Stomach smooth muscle (tissue), 2 donors: Measurements from ENCODE around the gene NPFF.

Experiments
- H3K27ac ChIP-seq: one replicate; pipeline ENCODE4 v1.7.0; 2013; ENCODE audit warnings: mild to moderate bottlenecking, low read length, inconsistent platforms
- H3K27me3 ChIP-seq, 2 donors: one replicate each; pipeline ENCODE4 v1.7.0; 2013; ENCODE audit warnings: low read length in 2 of 2; ENCODE audit not compliant: insufficient read depth in 2 of 2, control insufficient read depth in 1 of 2
- H3K36me3 ChIP-seq, 2 donors: one replicate each; pipeline ENCODE4 v1.7.0; 2013; ENCODE audit warnings: low read length in 2 of 2; ENCODE audit not compliant: control insufficient read depth in 2 of 2, insufficient read depth in 2 of 2
- H3K4me1 ChIP-seq: one replicate; pipeline ENCODE4 v1.7.0; 2013; ENCODE audit warnings: low read length; ENCODE audit not compliant: control insufficient read depth, insufficient read depth
- H3K4me3 ChIP-seq, 2 donors: one replicate each; pipeline ENCODE4 v1.7.0; 2013; ENCODE audit warnings: low read length in 2 of 2
- H3K9ac ChIP-seq, 2 donors: one replicate each; pipeline ENCODE4 v1.7.0; 2013; ENCODE audit warnings: low read length in 2 of 2, mild to moderate bottlenecking in 1 of 2
- H3K9me3 ChIP-seq, 2 donors: one replicate each; pipeline ENCODE4 v1.7.0; 2013; ENCODE audit warnings: low read length in 2 of 2; ENCODE audit not compliant: control insufficient read depth in 2 of 2
- donor health status: healthy.
- donor health status: Pancreatic carcinoma.

The NPFF gene

GRCh38 chr12:53474077-53474476, 33.2 kb downstream of the NPFF start:
- H3K9ac ChIP-seq, result no peak overlapping the region

DNA sequence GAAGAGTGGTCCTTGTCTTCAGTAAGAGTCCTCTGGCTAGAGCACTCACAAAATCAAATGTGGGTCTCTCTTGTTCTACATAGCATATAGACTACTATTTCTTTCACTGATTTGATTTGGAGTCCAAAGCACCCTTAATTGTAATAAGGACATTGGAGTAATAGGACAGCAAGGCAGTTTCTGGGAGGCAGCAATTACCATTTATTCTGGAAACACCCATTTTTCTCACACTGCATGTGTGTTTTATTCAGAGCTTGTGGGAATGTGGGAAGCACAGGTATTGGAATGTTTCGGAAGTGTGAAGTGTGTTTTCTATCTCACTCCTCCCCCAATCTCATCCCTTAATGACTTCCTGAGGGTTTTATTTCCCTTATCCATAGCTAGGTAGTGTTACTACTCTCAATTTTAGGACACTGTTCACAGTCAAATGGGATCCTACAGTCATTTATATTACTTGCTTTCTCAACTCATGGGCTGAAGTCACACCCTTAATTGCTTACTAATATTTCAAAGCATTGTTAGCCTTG, 35.2 kb downstream of the NPFF start:
- H3K27ac ChIP-seq, result no peak overlapping the region
- peaks cover 74 to 85% of the 10 kb centered on the region in 2 donors for H3K36me3 ChIP-seq
- no peak overlapping the region for H3K9ac ChIP-seq
- H3K27me3 ChIP-seq, result no peaks in the 10 kb centered on the region
- H3K9me3 ChIP-seq, result no peaks in the 10 kb centered on the region
- H3K4me1 ChIP-seq, result peaks cover 14% of the 10 kb centered on the region
- no peak overlapping the region for H3K4me3 ChIP-seq

More at GRCh38 chr12:53474077-53474476, 33.2 kb downstream of the NPFF start:
- H3K36me3 ChIP-seq, result peaks cover 58 to 71% of the 10 kb centered on the region in 2 donors
- H3K9me3 ChIP-seq, result no peaks in the 10 kb centered on the region
- H3K4me3 ChIP-seq, result no peak overlapping the region
- no peaks in the 10 kb centered on the region for H3K27me3 ChIP-seq
- no peak overlapping the region for H3K27ac ChIP-seq
- peaks cover 14% of the 10 kb centered on the region for H3K4me1 ChIP-seq

- Histone ChIP-seq H3K4me1 (peaks cover 11% of the 10 kb centered on the region), H3K9ac (no peak overlapping the region), H3K27me3 (no peaks in the 10 kb centered on the region), H3K36me3 (peaks cover 80 to 82% of the 10 kb centered on the region in 2 donors), H3K9me3 (no peaks in the 10 kb centered on the region), H3K4me3 (no peak overlapping the region), H3K27ac (no peak overlapping the region)
Measured at GRCh38 chr12:53468282-53468681, 39.0 kb downstream of the NPFF start.

- Histone ChIP-seq H3K36me3 (peaks cover 84 to 86% of the 10 kb centered on the region in 2 donors), H3K27ac (no peak overlapping the region), H3K4me3 (no peak overlapping the region), H3K9me3 (no peaks in the 10 kb centered on the region), H3K9ac (no peak overlapping the region), H3K4me1 (peaks cover 13% of the 10 kb centered on the region), H3K27me3 (no peaks in the 10 kb centered on the region)
Measured at GRCh38 chr12:53467880-53468279, 39.4 kb downstream of the NPFF start.

DNA sequence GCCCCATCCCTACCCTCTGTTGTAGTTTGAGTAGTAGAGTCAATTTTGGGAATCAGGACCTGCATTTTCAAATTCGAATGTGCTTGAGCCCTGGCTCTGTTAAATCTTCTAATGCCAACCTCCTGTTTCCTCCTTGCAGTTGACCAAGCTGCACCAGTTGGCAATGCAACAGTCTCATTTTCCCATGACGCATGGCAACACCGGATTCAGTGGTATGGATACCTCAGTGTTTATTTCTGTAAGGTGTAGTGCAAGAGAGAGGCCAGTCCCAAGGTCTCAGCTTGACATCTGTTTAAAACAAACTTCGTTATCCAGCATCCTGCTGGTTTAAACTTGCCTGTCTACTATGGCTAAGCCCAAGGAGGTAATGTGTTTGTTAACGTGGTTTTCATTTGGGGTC, 40.2 kb downstream of the NPFF start:
- H3K36me3 ChIP-seq, result peaks cover 83 to 86% of the 10 kb centered on the region in 2 donors
- no peak overlapping the region for H3K27ac ChIP-seq
- peaks cover 16% of the 10 kb centered on the region for H3K4me1 ChIP-seq
- H3K4me3 ChIP-seq, result no peak overlapping the region
- H3K27me3 ChIP-seq, result no peaks in the 10 kb centered on the region
- H3K9ac ChIP-seq, result no peak overlapping the region
- no peaks in the 10 kb centered on the region for H3K9me3 ChIP-seq

DNA sequence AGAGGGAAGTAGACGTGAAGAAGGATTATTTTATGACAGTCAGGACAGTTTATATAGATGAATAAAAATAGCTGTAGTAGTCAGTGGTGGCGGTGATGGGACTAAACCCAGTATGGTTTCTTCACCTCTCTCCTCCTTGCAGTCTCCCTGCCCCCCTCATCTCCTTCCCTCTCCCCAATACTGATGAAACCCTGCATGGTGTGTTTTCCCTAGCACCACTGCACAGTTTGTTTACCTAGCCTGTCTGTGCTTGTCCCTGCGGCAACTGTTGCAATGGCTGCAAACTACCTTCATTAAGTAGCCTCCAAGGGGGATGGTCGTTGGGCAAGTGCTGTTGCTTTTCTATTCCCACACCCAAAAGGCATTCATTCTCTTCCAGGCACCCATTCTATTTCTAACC, 40.6 kb downstream of the NPFF start:
- Histone ChIP-seq H3K9ac (no peak overlapping the region), H3K4me3 (no peak overlapping the region), H3K9me3 (no peaks in the 10 kb centered on the region), H3K4me1 (peaks cover 12% of the 10 kb centered on the region), H3K36me3 (peaks cover 83 to 86% of the 10 kb centered on the region in 2 donors), H3K27ac (no peak overlapping the region), H3K27me3 (no peaks in the 10 kb centered on the region)

DNA sequence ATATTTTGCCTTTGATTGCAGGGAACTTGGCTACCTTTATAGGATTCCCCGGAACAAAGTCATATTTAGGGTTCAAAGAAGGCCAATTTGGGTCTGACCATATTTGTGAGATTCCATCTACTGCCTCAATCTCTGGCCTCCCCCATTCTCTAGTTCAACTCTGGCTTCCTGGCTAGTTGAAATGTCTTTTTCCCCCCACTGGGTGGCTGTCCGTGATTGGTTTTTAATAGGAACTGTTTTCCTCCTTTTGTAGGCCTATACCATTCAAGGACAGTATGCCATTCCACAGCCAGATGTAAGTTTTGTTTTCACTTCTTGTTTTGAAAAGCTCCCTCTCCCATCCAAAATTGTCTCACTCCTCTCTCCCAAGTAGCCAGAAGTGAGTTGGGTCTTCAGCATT, 41.6 kb downstream of the NPFF start:
- H3K9me3 ChIP-seq, result no peaks in the 10 kb centered on the region
- H3K27ac ChIP-seq, result peak overlapping the region; percentile 24
- H3K9ac ChIP-seq, result no peak overlapping the region
- H3K4me3 ChIP-seq, result no peak overlapping the region
- peaks cover 88 to 92% of the 10 kb centered on the region in 2 donors for H3K36me3 ChIP-seq
- H3K4me1 ChIP-seq, result peaks cover 14% of the 10 kb centered on the region
- H3K27me3 ChIP-seq, result no peaks in the 10 kb centered on the region

GRCh38 chr12:53464685-53465418, 42.4 kb downstream of the NPFF start:
- Histone ChIP-seq H3K36me3 (peaks cover 92 to 95% of the 10 kb centered on the region in 2 donors), H3K4me1 (peaks cover 18% of the 10 kb centered on the region), H3K27me3 (no peaks in the 10 kb centered on the region), H3K9ac (no peak overlapping the region), H3K4me3 (no peak overlapping the region), H3K9me3 (no peaks in the 10 kb centered on the region), H3K27ac (peak overlapping the region; percentile 24)

- no peaks in the 10 kb centered on the region for H3K9me3 ChIP-seq
- peaks cover 18% of the 10 kb centered on the region for H3K4me1 ChIP-seq
- H3K4me3 ChIP-seq, result no peak overlapping the region
- no peak overlapping the region for H3K9ac ChIP-seq
- peak overlapping the region; percentile 2 for H3K27ac ChIP-seq
- no peaks in the 10 kb centered on the region for H3K27me3 ChIP-seq
- peaks cover 89 to 95% of the 10 kb centered on the region in 2 donors for H3K36me3 ChIP-seq
Measured at GRCh38 chr12:53463802-53464560, 43.3 kb downstream of the NPFF start.

- no peak overlapping the region for H3K9ac ChIP-seq
- H3K36me3 ChIP-seq, result peaks cover 85 to 94% of the 10 kb centered on the region in 2 donors
- no peak overlapping the region for H3K4me3 ChIP-seq
- peaks cover 18% of the 10 kb centered on the region for H3K4me1 ChIP-seq
- H3K27me3 ChIP-seq, result no peaks in the 10 kb centered on the region
- no peaks in the 10 kb centered on the region for H3K9me3 ChIP-seq
- no peak overlapping the region for H3K27ac ChIP-seq
Measured at GRCh38 chr12:53462935-53463334, 44.3 kb downstream of the NPFF start.
